ENCODE results near the gene TBC1D30.

Gene TBC1D30

DNA sequence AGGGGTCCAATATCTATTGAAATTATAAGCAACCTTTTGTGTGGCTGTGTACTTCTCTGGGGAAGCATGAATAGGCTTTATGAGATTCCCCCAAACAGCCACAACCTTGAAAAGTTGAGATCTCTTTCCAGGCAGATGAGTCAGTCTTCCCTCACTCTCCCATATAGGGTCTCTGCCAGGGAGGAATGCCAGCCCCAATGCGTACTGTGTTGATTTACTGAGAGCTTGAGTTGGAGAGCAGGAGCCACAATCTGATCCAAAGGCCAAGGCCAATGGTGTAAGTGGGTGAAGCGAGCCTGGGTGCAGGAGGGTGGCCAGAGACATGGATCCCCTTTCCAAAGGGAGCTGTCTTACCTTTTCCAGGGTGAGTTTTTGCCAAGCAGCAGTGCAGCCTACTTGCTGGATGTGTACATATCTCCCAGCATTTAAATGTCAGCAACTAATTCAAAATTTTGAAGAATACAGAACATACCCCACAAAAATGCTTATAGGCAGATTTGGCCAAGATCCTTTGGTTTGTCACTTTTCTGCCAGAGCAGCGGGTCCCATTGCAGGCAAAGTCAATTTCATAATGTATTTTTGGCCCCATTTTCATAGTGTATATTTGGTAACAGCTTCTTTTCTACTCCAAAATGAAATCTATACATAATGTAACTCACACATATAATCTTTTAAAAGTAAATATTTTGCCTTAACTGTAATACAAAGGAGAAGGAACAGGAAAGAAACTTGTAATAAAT is 88.2 kb downstream of the TBC1D30 start:
- no peak for DNase-seq (ENCODE audit: low spot score)

DNA sequence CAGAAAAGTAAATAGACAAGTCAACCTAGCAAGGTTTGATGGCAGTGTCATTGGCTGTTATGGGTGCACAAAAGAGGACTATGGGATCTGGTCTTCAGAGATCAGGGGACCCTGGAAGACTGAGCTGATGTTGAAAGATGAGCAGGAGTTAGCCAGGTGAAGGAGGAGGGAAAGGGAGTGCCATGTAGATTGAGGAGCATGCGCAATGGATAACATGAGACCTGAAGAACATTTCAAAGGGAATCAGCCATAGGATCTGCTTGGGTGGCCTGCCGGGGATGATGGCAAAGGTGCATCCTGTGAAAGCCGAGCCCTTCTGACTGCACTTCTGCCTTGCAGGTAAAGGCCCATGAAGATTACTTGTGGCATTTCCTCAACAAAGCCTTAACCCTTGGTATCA is 90.8 kb downstream of the TBC1D30 start:
- DNase-seq (ENCODE audit: low spot score) = no peak

DNA sequence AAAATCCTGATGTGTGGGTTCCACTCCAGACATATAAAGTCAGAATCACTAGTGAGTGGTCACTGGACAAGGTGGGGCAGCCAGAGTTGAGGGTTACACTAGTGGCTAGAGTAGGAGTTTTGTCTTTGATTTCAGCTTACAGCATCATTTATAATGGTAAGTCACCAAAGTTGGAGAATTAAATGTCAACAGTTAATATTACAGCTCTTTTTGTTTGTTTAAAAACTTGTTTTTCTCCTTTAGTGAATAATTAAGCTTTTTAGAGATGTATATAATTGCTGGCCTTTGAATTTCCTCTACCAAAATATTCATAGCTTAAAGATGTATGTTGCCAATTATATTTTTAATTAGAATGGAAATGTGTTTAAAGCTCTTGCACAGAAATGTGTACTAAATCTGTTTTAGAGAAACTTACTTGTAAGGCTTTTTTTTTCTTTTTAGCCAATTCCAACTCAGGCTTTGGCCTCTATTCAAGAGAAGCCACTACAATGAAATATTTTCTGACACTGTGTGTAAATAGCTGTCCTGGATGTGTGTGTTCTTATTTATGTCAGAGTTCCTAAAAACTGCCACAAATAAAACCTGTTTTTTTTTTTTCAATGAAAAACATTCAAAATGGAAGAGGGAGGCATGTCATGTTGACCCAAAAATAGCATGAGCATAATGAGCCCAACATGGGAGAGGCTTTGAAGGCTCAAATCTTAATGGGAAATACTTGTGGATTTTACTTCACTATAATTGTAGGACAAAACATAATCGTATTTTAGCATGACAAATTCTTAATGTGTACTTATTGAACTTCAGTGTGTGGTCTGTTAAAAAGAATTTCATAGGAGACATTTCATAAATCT is 92.2 kb downstream of the TBC1D30 start:
- peak; percentile 16 for DNase-seq (ENCODE audit: low spot score)

DNA sequence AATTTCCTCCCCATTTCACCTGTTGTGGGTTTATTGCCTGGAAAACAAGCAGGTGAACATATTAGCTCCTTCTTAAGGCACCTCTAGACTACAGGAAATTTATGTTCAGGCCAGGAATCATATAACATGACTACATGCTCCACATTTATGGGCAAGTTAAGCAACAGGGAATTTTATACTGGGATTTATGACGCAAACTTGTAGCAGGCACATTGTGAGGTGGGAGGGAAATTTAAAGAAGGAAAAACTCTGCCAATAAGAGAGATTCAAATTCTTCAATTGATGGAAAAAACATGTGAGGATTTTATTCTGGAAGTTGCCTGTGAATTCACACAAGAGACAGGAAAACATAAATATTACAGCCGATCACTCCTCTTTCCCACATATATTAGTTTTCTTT is 93.9 kb downstream of the TBC1D30 start:
- DNase-seq (ENCODE audit: low spot score) = no peak

DNA sequence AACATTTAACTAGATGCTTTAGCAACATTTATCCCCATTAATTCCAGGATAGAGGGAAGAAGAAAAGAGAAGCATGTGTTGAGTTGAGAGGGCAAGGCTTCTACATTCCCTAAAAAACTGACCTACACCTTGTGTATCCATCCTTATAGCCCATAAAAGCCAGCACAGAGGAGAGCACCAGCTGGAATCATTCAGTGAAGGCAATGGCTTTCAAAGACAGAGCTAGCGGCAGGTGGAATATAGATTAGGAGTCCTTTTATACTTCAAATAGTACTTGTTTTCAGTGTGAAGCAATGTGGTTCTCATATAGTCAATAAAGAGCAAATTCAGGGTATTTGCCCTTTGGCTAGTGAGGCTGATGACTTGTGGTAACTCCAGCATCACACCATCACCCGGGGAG is 94.4 kb downstream of the TBC1D30 start:
- DNase-seq (ENCODE audit: low spot score) = no peak

DNA sequence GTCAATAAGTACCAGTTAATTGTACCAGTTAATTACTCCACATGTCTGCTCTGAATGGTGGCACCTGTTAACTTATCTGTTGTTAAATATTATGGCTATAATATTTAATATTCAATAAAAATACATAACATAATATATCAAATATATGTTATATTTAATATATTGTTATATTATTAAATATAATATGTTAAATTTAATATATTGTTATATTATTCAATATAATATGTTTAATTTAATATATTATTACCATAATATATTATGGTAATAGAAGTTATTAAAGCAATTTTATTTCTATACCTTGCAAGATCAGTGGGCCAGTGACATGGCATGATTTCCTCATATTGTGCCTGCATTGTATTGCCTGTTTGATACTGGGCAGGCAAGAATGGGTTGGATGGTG is 98.4 kb downstream of the TBC1D30 start:
- DNase-seq (ENCODE audit: low spot score) = no peak

DNA sequence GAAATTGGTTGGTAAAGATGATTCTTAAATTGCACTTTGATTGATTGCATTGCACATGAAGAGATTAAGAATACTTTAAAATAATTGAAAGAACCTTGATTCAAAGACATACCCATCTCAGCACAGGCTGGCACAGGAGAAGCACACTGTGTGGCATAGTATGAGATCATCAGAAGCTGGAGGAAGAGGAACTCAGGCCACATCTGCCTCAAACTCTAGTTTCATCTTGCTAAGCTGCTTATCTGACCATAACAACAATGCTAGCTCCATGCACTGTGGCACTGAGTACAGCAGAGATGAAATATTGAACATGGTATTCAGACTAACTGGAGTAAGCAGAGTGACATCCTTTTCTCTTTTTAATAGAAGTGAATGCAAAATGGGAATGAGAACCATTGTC is 99.1 kb downstream of the TBC1D30 start:
- DNase-seq (ENCODE audit: low spot score) = no peak
